RPMI8226 (cell line): ENCODE data around the gene YY1.
"Not testable (repeated sequence)": the region's sequence is repeated elsewhere in the genome, so short reads cannot be mapped to it uniquely, and the experiment has no call there.

Experiments
- DNase-seq: peaks from one replicate; pipeline ENCODE4 v3.0.0-alpha.2; 2015

Gene YY1

GRCh38 chr14:100297320-100298300 is 58.7 kb downstream of the YY1 start:
- peak; percentile 82 for DNase-seq

GRCh38 chr14:100298551-100299237 is 59.8 kb downstream of the YY1 start:
- DNase-seq = no peak

DNA sequence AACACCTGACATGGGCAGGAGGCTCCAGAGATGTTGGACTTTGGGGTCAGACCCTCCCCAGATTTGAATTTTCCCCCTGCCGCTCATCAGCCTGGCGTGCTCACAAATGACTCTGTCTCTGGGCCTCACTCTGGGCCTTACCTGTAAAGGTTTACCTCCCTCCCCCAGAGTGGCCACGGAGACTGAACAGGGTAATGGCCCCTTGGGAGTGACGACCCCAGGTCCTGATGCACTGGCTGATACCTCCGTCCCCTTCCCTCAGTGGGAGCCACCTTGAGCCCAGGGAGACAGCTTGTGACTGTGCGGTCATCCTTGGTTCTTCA is 60.3 kb downstream of the YY1 start:
- no peak for DNase-seq

GRCh38 chr14:100302616-100303015 is 63.7 kb downstream of the YY1 start:
- DNase-seq = no peak

- DNase-seq = peak; percentile 21
Observed at GRCh38 chr14:100303179-100303578, 64.2 kb downstream of the YY1 start.

DNA sequence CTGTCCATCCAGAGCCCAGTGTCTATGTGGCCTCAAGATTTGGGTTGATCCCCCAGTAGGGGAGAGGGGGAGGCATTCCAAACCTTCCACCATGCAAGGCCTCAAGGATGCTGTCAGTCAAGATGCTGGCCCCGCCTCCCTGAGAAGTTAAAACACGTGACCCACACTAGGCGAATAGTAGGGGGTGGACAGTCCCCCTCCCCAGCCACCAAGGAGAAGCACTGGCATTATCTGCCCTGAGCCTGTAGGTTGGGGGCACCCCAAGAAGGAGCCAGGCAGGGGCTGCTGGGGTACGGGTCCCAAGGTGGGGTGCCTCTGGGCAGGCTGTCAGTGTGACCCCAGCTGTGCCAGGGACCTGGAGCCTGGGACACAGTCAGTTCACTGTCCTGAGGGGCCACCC is 65.0 kb downstream of the YY1 start:
- no peak for DNase-seq

- no peak for DNase-seq
Observed at GRCh38 chr14:100304825-100305323, 65.9 kb downstream of the YY1 start.

GRCh38 chr14:100305324-100306100 is 66.6 kb downstream of the YY1 start:
- DNase-seq = no peak

- peak; percentile 78 for DNase-seq
Observed at GRCh38 chr14:100306101-100306997, 67.4 kb downstream of the YY1 start, which contains the start of gene SLC25A29. TSS of gene SLC25A29 (minus strand) at chr14:100306444. CDS start at chr14:100306232, 212 bp downstream.

- no peak for DNase-seq
Observed at GRCh38 chr14:100306998-100307765, 68.2 kb downstream of the YY1 start.

GRCh38 chr14:100307766-100308426 is 69.0 kb downstream of the YY1 start:
- no peak for DNase-seq

GRCh38 chr14:100308427-100308792 is 69.5 kb downstream of the YY1 start:
- DNase-seq = not testable (repeated sequence)

- DNase-seq = no peak
Observed at GRCh38 chr14:100309028-100309737, 70.2 kb downstream of the YY1 start.

GRCh38 chr14:100312110-100312876 is 73.3 kb downstream of the YY1 start:
- DNase-seq = not testable (repeated sequence)

DNA sequence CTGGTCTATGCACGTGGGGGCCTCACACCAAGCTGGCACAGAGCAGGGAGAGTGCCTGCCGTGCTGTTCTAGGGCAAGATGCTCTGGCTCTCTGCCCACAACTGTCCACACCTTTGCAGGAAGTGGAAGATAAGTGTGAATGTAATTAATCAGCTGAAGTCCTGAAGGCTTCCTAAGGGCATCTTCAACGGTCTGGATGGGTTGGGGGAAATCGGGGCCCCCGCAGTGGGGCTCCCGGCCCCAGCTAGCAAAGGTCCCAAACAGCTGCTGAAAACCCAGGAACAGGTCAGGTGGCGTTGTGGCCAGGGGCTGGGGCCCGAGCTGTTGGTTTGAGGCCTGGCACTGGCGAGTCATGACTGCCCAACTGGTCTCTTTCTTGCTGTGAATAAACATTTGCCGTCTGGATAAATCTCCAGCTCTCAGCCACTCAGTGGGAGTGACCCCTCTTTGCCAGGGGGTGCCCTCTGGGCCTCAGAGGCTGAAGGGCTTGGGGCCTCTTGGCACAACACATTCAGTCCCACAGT is 74.0 kb downstream of the YY1 start:
- peak; percentile 40 for DNase-seq

DNA sequence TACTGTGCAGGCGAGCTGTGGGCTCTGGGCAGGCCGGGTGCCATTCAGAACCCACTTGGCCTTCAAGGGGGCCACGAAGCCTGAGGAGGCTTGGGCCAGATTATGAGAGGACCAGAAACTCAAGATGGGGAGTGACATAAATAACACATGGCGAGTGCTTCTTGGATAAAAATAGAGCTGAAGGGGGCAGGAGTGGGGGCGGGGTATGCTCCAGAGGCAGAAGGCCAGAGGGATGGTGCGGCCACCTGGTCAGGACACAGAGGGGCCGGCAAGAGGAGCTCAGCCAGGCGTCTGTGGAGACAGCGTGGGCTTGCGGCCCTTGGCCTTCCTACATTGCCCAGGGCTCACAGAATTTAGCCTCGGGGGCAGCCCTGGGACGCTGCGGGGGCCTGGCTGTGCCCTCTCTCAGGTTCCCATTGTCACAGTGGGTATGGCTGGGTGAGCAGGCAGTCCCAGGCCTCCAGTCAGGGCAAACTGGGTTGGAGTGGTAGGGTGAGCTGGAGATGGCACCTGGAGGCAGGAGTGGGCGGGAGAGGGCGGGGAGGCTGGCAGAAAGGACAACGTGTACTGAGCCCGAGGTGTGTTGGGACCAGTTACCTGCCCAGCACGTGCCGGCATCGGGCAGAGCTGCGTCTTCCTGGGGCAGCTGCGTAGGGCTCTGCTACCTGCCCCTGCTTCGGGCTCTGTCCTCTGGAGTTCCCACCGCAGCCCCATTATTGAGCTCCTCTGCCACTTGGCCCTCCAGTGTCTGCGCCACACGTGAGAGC is 74.7 kb downstream of the YY1 start:
- DNase-seq = no peak

- no peak for DNase-seq
Observed at GRCh38 chr14:100314724-100315123, 75.8 kb downstream of the YY1 start.

GRCh38 chr14:100317389-100317788 is 78.4 kb downstream of the YY1 start:
- no peak for DNase-seq
